ENCODE results near the gene PRR35. TPM values are rescaled to one million over a fixed set of nuclear protein-coding genes. Genes with fewer than 3 reads are reported as not detected.

The PRR35 gene
- total and polyA plus RNA-seq, 2 donors (not counting 3 experiments of a cell fraction or from before 2014, with no cell fraction given) = not detected

- intact Hi-C loops (cut with micrococcal nuclease) = no loop called here
- no peak overlapping the region for H3K9ac ChIP-seq (replicated peaks; ENCODE audit: extremely low read depth, insufficient read depth, low read length)
- no peaks in the 10 kb centered on the region for H3K9me1 ChIP-seq (replicated peaks; ENCODE audit: control insufficient read depth, extremely low read depth, insufficient read depth, low read length)
- H2AFZ ChIP-seq (ENCODE audit: low read depth, low read length) = no peak overlapping the region
- DNase-seq (ENCODE audit: low read depth, low spot score) (no peak), FAIRE-seq (no peak)
- H3K4me3 ChIP-seq (replicated peaks in 1 of 3; ENCODE audit: insufficient read depth in 1 of 3, low read depth in 1 of 3, low read length in 3 of 3) = no peak overlapping the region
- ChIA-PET CTCF (no interaction called here), POLR2A (no interaction called here)
- no peaks in the 10 kb centered on the region for H3K4me1 ChIP-seq (ENCODE audit: control insufficient read depth, extremely low read depth, insufficient read depth, low read length)
- H3K36me3 ChIP-seq (ENCODE audit: control insufficient read depth in 2 of 2, extremely low read depth in 1 of 2, insufficient read depth in 2 of 2, low read length in 2 of 2) = peaks cover 1 to 3% of the 10 kb centered on the region in 2 experiments
- dilution Hi-C loops (cut with MboI; ENCODE audit: extremely low pct_ligation_motif_present, low sequenced_read_pairs) = no loop called here
- TF ChIP-seq EZH2 (IDR thresholded peaks at IDR 0.05; ENCODE audit: borderline replicate concordance, low read depth, low read length, severe bottlenecking) (no peak), POLR2AphosphoS5 (IDR thresholded peaks at IDR 0.05; ENCODE audit: insufficient read depth, low read depth, low read length) (no peak), JUN (IDR thresholded peaks at IDR 0.05; ENCODE audit: borderline replicate concordance, insufficient read depth, insufficient read length, low read depth) (no peak), POLR2A (IDR thresholded peaks at IDR 0.05; ENCODE audit: low read depth, low read length) (no peak)
- H3K79me2 ChIP-seq (ENCODE audit: control insufficient read depth, insufficient read depth, low read length) = peaks cover 86% of the 10 kb centered on the region
- no peaks in the 10 kb centered on the region for H3K27me3 ChIP-seq (ENCODE audit: control insufficient read depth in 2 of 2, insufficient read depth in 2 of 2, low read length in 2 of 2)
- H3K27ac ChIP-seq (ENCODE audit: insufficient read depth, low read depth, low read length) = no peak overlapping the region
- BruUV-seq (replicated peaks) = no TSS peak
- no peak overlapping the region for H3K4me2 ChIP-seq (ENCODE audit: insufficient read depth, low read length)
- no peaks in the 10 kb centered on the region for H3K9me3 ChIP-seq (replicated peaks; ENCODE audit: control insufficient read depth, insufficient read depth, low read length)
- no peaks in the 10 kb centered on the region for H4K20me1 ChIP-seq (replicated peaks; ENCODE audit: control insufficient read depth, extremely low read depth, insufficient read depth, low read length)
These were observed 24.5 kb upstream of the PRR35 start for GRCh38 chr16:535446-536405.

- Histone ChIP-seq H2AFZ (ENCODE audit: low read depth, low read length) (no peak overlapping the region), H3K4me3 (replicated peaks in 1 of 3; ENCODE audit: insufficient read depth in 1 of 3, low read depth in 1 of 3, low read length in 3 of 3) (no peak overlapping the region), H3K9me1 (replicated peaks; ENCODE audit: control insufficient read depth, extremely low read depth, insufficient read depth, low read length) (no peaks in the 10 kb centered on the region), H3K4me2 (ENCODE audit: insufficient read depth, low read length) (no peak overlapping the region), H3K9me3 (replicated peaks; ENCODE audit: control insufficient read depth, insufficient read depth, low read length) (no peaks in the 10 kb centered on the region), H3K27me3 (ENCODE audit: control insufficient read depth in 2 of 2, insufficient read depth in 2 of 2, low read length in 2 of 2) (no peaks in the 10 kb centered on the region), H3K4me1 (ENCODE audit: control insufficient read depth, extremely low read depth, insufficient read depth, low read length) (no peaks in the 10 kb centered on the region), H3K36me3 (ENCODE audit: control insufficient read depth in 2 of 2, extremely low read depth in 1 of 2, insufficient read depth in 2 of 2, low read length in 2 of 2) (peaks cover 0 to 3% of the 10 kb centered on the region in 2 experiments), H3K27ac (ENCODE audit: insufficient read depth, low read depth, low read length) (no peak overlapping the region), H3K9ac (replicated peaks; ENCODE audit: extremely low read depth, insufficient read depth, low read length) (no peak overlapping the region), H3K79me2 (ENCODE audit: control insufficient read depth, insufficient read depth, low read length) (peaks cover 85% of the 10 kb centered on the region), H4K20me1 (replicated peaks; ENCODE audit: control insufficient read depth, extremely low read depth, insufficient read depth, low read length) (no peaks in the 10 kb centered on the region)
- TF ChIP-seq CTCF (IDR thresholded peaks at IDR 0.05; ENCODE audit: extremely low read depth in 1 of 2, insufficient read depth in 1 of 2, low read depth in 1 of 2, low read length in 2 of 2) = no peak
- TF ChIP-seq MYC (IDR thresholded peaks at IDR 0.05; ENCODE audit: low read depth, low read length) = no peak
- no peak for TF ChIP-seq POLR2AphosphoS5 (IDR thresholded peaks at IDR 0.05; ENCODE audit: insufficient read depth, low read depth, low read length)
- no peak for TF ChIP-seq POLR2A (IDR thresholded peaks at IDR 0.05; ENCODE audit: low read depth, low read length)
- no peak for TF ChIP-seq EZH2 (IDR thresholded peaks at IDR 0.05; ENCODE audit: borderline replicate concordance, low read depth, low read length, severe bottlenecking)
- no peak for TF ChIP-seq MAX (IDR thresholded peaks at IDR 0.05; ENCODE audit: insufficient read depth, insufficient read length)
- no peak for TF ChIP-seq FOS (IDR thresholded peaks at IDR 0.05; ENCODE audit: borderline replicate concordance, insufficient read depth, low read length)
- no peak for TF ChIP-seq GATA2 (IDR thresholded peaks at IDR 0.05; ENCODE audit: insufficient read depth, insufficient read length, low read depth, low read length)
- no peak for TF ChIP-seq JUN (IDR thresholded peaks at IDR 0.05; ENCODE audit: borderline replicate concordance, insufficient read depth, insufficient read length, low read depth)
- BruUV-seq (replicated peaks) = no TSS peak
- DNase-seq (ENCODE audit: low read depth, low spot score) (no peak), FAIRE-seq (no peak)
- intact Hi-C loops (cut with micrococcal nuclease) = no loop called here
- dilution Hi-C loops (cut with MboI; ENCODE audit: extremely low pct_ligation_motif_present, low sequenced_read_pairs) = no loop called here
- CTCF ChIA-PET = no interaction called here
- POLR2A ChIA-PET = no interaction called here
These were observed 23.4 kb upstream of the PRR35 start for GRCh38 chr16:536746-537145.

Data from endothelial cell of umbilical vein (primary cell).